ENCODE results near the gene CRELD2.

The CRELD2 gene

GRCh38 chr22:49884503-49885260 is 33.8 kb upstream of the CRELD2 start:
- H2AFZ ChIP-seq: no peak overlapping the region
- no peak overlapping the region for H3K4me3 ChIP-seq (ENCODE audit: low read depth, low read length)
- no peaks in the 10 kb centered on the region for H3K9me3 ChIP-seq (ENCODE audit: control insufficient read depth, low read length)
- no peaks in the 10 kb centered on the region for H3K4me1 ChIP-seq
- TF ChIP-seq, protein P1, sequence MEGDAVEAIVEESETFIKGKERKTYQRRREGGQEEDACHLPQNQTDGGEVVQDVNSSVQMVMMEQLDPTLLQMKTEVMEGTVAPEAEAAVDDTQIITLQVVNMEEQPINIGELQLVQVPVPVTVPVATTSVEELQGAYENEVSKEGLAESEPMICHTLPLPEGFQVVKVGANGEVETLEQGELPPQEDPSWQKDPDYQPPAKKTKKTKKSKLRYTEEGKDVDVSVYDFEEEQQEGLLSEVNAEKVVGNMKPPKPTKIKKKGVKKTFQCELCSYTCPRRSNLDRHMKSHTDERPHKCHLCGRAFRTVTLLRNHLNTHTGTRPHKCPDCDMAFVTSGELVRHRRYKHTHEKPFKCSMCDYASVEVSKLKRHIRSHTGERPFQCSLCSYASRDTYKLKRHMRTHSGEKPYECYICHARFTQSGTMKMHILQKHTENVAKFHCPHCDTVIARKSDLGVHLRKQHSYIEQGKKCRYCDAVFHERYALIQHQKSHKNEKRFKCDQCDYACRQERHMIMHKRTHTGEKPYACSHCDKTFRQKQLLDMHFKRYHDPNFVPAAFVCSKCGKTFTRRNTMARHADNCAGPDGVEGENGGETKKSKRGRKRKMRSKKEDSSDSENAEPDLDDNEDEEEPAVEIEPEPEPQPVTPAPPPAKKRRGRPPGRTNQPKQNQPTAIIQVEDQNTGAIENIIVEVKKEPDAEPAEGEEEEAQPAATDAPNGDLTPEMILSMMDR (IDR thresholded peaks at IDR 0.05): no peak
- H3K27ac ChIP-seq: no peak overlapping the region
- no peak overlapping the region for H3K4me2 ChIP-seq (ENCODE audit: low read length)
- peaks cover 4% of the 10 kb centered on the region for H3K79me2 ChIP-seq
- H3K36me3 ChIP-seq (ENCODE audit: control insufficient read depth, insufficient read depth, low read length): no peaks in the 10 kb centered on the region
- no peaks in the 10 kb centered on the region for H3K27me3 ChIP-seq (ENCODE audit: control insufficient read depth, insufficient read depth, low read length)
- H3K9ac ChIP-seq: no peak overlapping the region

GRCh38 chr22:49885281-49885680 is 33.2 kb upstream of the CRELD2 start:
- Histone ChIP-seq H3K79me2 (peaks cover 4% of the 10 kb centered on the region), H3K36me3 (ENCODE audit: control insufficient read depth, insufficient read depth, low read length) (no peaks in the 10 kb centered on the region), H2AFZ (no peak overlapping the region), H3K27me3 (ENCODE audit: control insufficient read depth, insufficient read depth, low read length) (no peaks in the 10 kb centered on the region), H3K9me3 (ENCODE audit: control insufficient read depth, low read length) (no peaks in the 10 kb centered on the region), H3K4me1 (no peaks in the 10 kb centered on the region), H3K27ac (no peak overlapping the region), H3K9ac (no peak overlapping the region), H3K4me3 (ENCODE audit: low read depth, low read length) (no peak overlapping the region), H3K4me2 (ENCODE audit: low read length) (no peak overlapping the region)
- TF ChIP-seq, protein P1 (IDR thresholded peaks at IDR 0.05): no peak

- no peaks in the 10 kb centered on the region for H3K36me3 ChIP-seq (ENCODE audit: control insufficient read depth, insufficient read depth, low read length)
- H3K4me1 ChIP-seq: no peaks in the 10 kb centered on the region
- TF ChIP-seq, protein P1 (IDR thresholded peaks at IDR 0.05): no peak
- H3K4me2 ChIP-seq (ENCODE audit: low read length): no peak overlapping the region
- no peaks in the 10 kb centered on the region for H3K27me3 ChIP-seq (ENCODE audit: control insufficient read depth, insufficient read depth, low read length)
- no peak overlapping the region for H3K9ac ChIP-seq
- H3K9me3 ChIP-seq (ENCODE audit: control insufficient read depth, low read length): no peaks in the 10 kb centered on the region
- no peak overlapping the region for H3K27ac ChIP-seq
- H3K79me2 ChIP-seq: peaks cover 4% of the 10 kb centered on the region
- H3K4me3 ChIP-seq (ENCODE audit: low read depth, low read length): no peak overlapping the region
- no peak overlapping the region for H2AFZ ChIP-seq
Measured at GRCh38 chr22:49885881-49886280, 32.6 kb upstream of the CRELD2 start.

- H3K27ac ChIP-seq: no peak overlapping the region
- no peak overlapping the region for H2AFZ ChIP-seq
- H3K27me3 ChIP-seq (ENCODE audit: control insufficient read depth, insufficient read depth, low read length): no peaks in the 10 kb centered on the region
- H3K36me3 ChIP-seq (ENCODE audit: control insufficient read depth, insufficient read depth, low read length): no peaks in the 10 kb centered on the region
- TF ChIP-seq, protein P1 (IDR thresholded peaks at IDR 0.05): no peak
- H3K9me3 ChIP-seq (ENCODE audit: control insufficient read depth, low read length): no peaks in the 10 kb centered on the region
- H3K9ac ChIP-seq: no peak overlapping the region
- H3K79me2 ChIP-seq: peaks cover 4% of the 10 kb centered on the region
- no peak overlapping the region for H3K4me2 ChIP-seq (ENCODE audit: low read length)
- H3K4me1 ChIP-seq: no peaks in the 10 kb centered on the region
- H3K4me3 ChIP-seq (ENCODE audit: low read depth, low read length): no peak overlapping the region
Measured at GRCh38 chr22:49886346-49887063, 31.9 kb upstream of the CRELD2 start.

Data from parathyroid adenoma (tissue), 2 donors.